Bronchus fibroblast of lung (primary cell): ENCODE results near the gene SLC27A2. TPM values are rescaled to one million over a fixed set of nuclear protein-coding genes. Genes with fewer than 3 reads are reported as not detected.

Source experiments
- total RNA-seq: library from RNA; depleted of rRNA; stranded (reverse); fragments of >200 nt; gene quantifications from 2 replicates; pipeline ENCODE4 v1.2.3, GENCODE V29; 2015

The SLC27A2 gene
- under 0.01 and 0.50 TPM in 2 replicates for total RNA-seq

GRCh38 chr15:50181969-50182218 is at the start of gene SLC27A2:
Gene SLC27A2 (plus strand): TSS chr15:50182196. CDS start chr15:50182428, 232 bp downstream.

GRCh38 chr15:50265620-50266019 is 83.6 kb downstream of the SLC27A2 start, which contains the start of gene HDC:
Gene HDC (minus strand): TSS chr15:50265726. CDS start chr15:50265623, 103 bp downstream.

Other genes starting within 250 kb of the SLC27A2 start
- gene ATP8B4, start 63.0 kb upstream of the SLC27A2 start, total RNA-seq, result 0.30 and 0.34 TPM in 2 replicates
- not detected in 2 replicates for gene HDC, start 83.5 kb downstream of the SLC27A2 start, total RNA-seq
- gene GABPB1, start 173.0 kb downstream of the SLC27A2 start, total RNA-seq, result 32.6 and 41.0 TPM in 2 replicates
- 20.7 and 28.6 TPM in 2 replicates for gene USP8, start 242.2 kb downstream of the SLC27A2 start, total RNA-seq